Testis (tissue), 3 donors: Measurements from ENCODE around the gene NUB1. TPM values are rescaled to one million over a fixed set of nuclear protein-coding genes. Genes with fewer than 3 reads are reported as not detected.

Experiments
- DNase-seq: peaks from one replicate; pipeline ENCODE4 v3.0.0-alpha.2; 2019
- H3K27ac ChIP-seq, 2 donors: fragments of 200-600 bp; sonication (generic); one replicate each; pipeline ENCODE4 v1.5.1; 2019
- H3K27me3 ChIP-seq: fragments of 200-600 bp; sonication (generic); one replicate; pipeline ENCODE4 v1.5.1; 2019
- H3K36me3 ChIP-seq: fragments of 200-600 bp; sonication (generic); one replicate; pipeline ENCODE4 v1.5.1; 2017; ENCODE audit warnings: low read depth; ENCODE audit errors: missing control alignments
- H3K4me1 ChIP-seq: fragments of 200-600 bp; sonication (generic); one replicate; pipeline ENCODE4 v1.5.1; 2019
- H3K4me3 ChIP-seq, 2 donors: fragments of 200-600 bp; sonication (generic); one replicate each; pipeline ENCODE4 v1.5.1; 2017 to 2019
- H3K9me3 ChIP-seq: fragments of 200-600 bp; sonication (generic); one replicate; pipeline ENCODE4 v1.5.1; 2017
- CTCF ChIP-seq, 3 experiments: fragments of 450-650 bp in 2 of 3; fragments of 200-600 bp in 1 of 3; sonication (generic) in 1 of 3; IDR thresholded peaks; one replicate each; pipeline ENCODE4 v1.5.1; 2016 to 2019; ENCODE audit warnings: antibody characterized with exemption in 3 of 3, mild to moderate bottlenecking in 2 of 3, moderate library complexity in 1 of 3
- POLR2A ChIP-seq: fragments of 450-650 bp; IDR thresholded peaks from one replicate; pipeline ENCODE4 v1.6.1; 2017; ENCODE audit warnings: antibody characterized with exemption, mild to moderate bottlenecking, moderate library complexity
- WGBS, 2 donors: methylation state at CpG; one replicate each; pipeline ENCODE4 v1.1.5; 2018; 5-methylcytosine and 5-hydroxymethylcytosine counted together
- intact Hi-C: fragments of 100-400 bp; cut with DNase I; formaldehyde crosslinking; loops from one replicate; pipeline ENCODE4 v1.15.1; 2023; ENCODE audit warnings: low total_unique reads
- polyA plus RNA-seq: library from polyadenylated mRNA; stranded (reverse); fragments of 350-450 nt; fragmentation: Illumina TruSeq; extraction: RNeasy Lipid Tissue Mini Kit (QIAGEN cat#74804); gene quantifications from one replicate; pipeline ENCODE4 v1.2.3, GENCODE V29; 2014; ENCODE audit warnings: low read depth, low replicate concordance; ENCODE audit not compliant: insufficient read depth
- total RNA-seq, 2 donors: library from RNA; depleted of rRNA; stranded (reverse); fragments of >200 nt; gene quantifications; one replicate each; pipeline ENCODE4 v1.2.3, GENCODE V29; 2016

Gene NUB1
- total and polyA plus RNA-seq, 3 donors from 2014 or later: 57.9 to 140 (median 59.6) TPM

- no peak overlapping the region for H3K4me3 ChIP-seq
- no peak for DNase-seq
- intact Hi-C loops: no loop called here
- 86 to 91% methylated on average over 3 of the region's 3 CpGs for WGBS, 2 donors
- H3K9me3 ChIP-seq: no peaks in the 10 kb centered on the region
- no peak for TF ChIP-seq POLR2A
- no peak for TF ChIP-seq CTCF (IDR thresholded peaks at IDR 0.05)
- H3K4me1 ChIP-seq: peaks cover 3% of the 10 kb centered on the region
- no peaks in the 10 kb centered on the region for H3K36me3 ChIP-seq
- no peak overlapping the region for H3K27ac ChIP-seq
- H3K27me3 ChIP-seq: no peaks in the 10 kb centered on the region
These were observed 73.9 kb downstream of the NUB1 start for GRCh38 chr7:151415375-151416105.

- no peak for TF ChIP-seq CTCF (IDR thresholded peaks at IDR 0.05)
- TF ChIP-seq POLR2A: no peak
- H3K9me3 ChIP-seq: no peaks in the 10 kb centered on the region
- no peak for DNase-seq
- H3K4me1 ChIP-seq: peaks cover 3% of the 10 kb centered on the region
- H3K36me3 ChIP-seq: no peaks in the 10 kb centered on the region
- 63 to 76% methylated on average over 10 of the region's 10 CpGs for WGBS, 2 donors
- no peak overlapping the region for H3K4me3 ChIP-seq
- H3K27me3 ChIP-seq: no peaks in the 10 kb centered on the region
- peak overlapping the region in 1 of 2 donors; percentile 24 for H3K27ac ChIP-seq
- intact Hi-C loops: no loop called here
These were observed 74.7 kb downstream of the NUB1 start for GRCh38 chr7:151416112-151416940.

- no peaks in the 10 kb centered on the region for H3K36me3 ChIP-seq
- H3K4me3 ChIP-seq: no peak overlapping the region
- no peaks in the 10 kb centered on the region for H3K9me3 ChIP-seq
- WGBS, 2 donors: 37 to 44% methylated on average over 11 of the region's 11 CpGs
- intact Hi-C loops: no loop called here
- DNase-seq: peak; percentile 37
- no peaks in the 10 kb centered on the region for H3K27me3 ChIP-seq
- TF ChIP-seq POLR2A: no peak
- TF ChIP-seq CTCF (IDR thresholded peaks at IDR 0.05): no peak
- peak overlapping the region in 1 of 2 donors; percentile 24 for H3K27ac ChIP-seq
- H3K4me1 ChIP-seq: peaks cover 3% of the 10 kb centered on the region
These were observed 75.3 kb downstream of the NUB1 start for GRCh38 chr7:151416941-151417315.

- 70 to 88% methylated on average over 5 of the region's 5 CpGs for whole genome bisulfite sequencing, 2 donors
- DNase-seq: no peak
- Histone ChIP-seq H3K9me3 (no peaks in the 10 kb centered on the region), H3K27me3 (no peaks in the 10 kb centered on the region), H3K4me3 (no peak overlapping the region), H3K4me1 (peaks cover 3% of the 10 kb centered on the region), H3K36me3 (no peaks in the 10 kb centered on the region), H3K27ac (no peak overlapping the region)
- intact Hi-C loops: no loop called here
- no peak for TF ChIP-seq CTCF (IDR thresholded peaks at IDR 0.05)
- TF ChIP-seq POLR2A: no peak
These were observed 78.5 kb downstream of the NUB1 start for GRCh38 chr7:151420144-151420543.
